ENCODE data around the gene ASF1B. TPM values are rescaled to one million over a fixed set of nuclear protein-coding genes. Genes with fewer than 3 reads are reported as not detected.

The ASF1B gene
- total RNA-seq, 1 donor from 2014 or later = 2.3 TPM

DNA sequence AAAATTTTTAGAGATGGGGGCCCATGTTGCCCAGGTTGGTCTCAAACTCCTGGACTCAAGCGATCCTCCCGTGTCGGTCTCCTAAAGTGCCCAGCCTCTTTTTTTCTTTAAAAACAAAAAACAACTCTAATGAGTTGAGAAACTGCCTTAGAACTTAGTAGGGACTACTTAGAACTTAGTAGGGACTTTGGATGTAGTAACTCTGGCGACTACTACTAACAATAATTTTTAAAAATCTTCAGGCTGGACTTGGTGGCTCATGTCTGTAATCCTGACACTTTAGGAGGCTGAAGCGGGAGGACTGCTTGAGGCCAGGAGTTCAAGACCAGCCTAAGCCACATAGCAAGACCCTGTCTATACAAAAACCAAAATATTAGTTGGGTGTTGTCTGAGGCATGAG lies 50.3 kb downstream of the ASF1B start:
- TF ChIP-seq, protein P1, sequence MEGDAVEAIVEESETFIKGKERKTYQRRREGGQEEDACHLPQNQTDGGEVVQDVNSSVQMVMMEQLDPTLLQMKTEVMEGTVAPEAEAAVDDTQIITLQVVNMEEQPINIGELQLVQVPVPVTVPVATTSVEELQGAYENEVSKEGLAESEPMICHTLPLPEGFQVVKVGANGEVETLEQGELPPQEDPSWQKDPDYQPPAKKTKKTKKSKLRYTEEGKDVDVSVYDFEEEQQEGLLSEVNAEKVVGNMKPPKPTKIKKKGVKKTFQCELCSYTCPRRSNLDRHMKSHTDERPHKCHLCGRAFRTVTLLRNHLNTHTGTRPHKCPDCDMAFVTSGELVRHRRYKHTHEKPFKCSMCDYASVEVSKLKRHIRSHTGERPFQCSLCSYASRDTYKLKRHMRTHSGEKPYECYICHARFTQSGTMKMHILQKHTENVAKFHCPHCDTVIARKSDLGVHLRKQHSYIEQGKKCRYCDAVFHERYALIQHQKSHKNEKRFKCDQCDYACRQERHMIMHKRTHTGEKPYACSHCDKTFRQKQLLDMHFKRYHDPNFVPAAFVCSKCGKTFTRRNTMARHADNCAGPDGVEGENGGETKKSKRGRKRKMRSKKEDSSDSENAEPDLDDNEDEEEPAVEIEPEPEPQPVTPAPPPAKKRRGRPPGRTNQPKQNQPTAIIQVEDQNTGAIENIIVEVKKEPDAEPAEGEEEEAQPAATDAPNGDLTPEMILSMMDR (IDR thresholded peaks at IDR 0.05; ENCODE audit: partially characterized antibody, unreplicated experiment) = no peak
- Mint-ChIP-seq H3K27ac (ENCODE audit: unreplicated experiment) (no peak overlapping the region), H3K4me3 (ENCODE audit: unreplicated experiment) (no peak overlapping the region), H3K27me3 (ENCODE audit: unreplicated experiment) (peaks cover 7% of the 10 kb centered on the region), H3K4me1 (ENCODE audit: low read depth, unreplicated experiment) (peaks cover 7% of the 10 kb centered on the region), H3K9me3 (ENCODE audit: unreplicated experiment) (peaks cover 15% of the 10 kb centered on the region), H3K36me3 (ENCODE audit: unreplicated experiment) (peaks cover 5% of the 10 kb centered on the region)
- no peak for DNase-seq

DNA sequence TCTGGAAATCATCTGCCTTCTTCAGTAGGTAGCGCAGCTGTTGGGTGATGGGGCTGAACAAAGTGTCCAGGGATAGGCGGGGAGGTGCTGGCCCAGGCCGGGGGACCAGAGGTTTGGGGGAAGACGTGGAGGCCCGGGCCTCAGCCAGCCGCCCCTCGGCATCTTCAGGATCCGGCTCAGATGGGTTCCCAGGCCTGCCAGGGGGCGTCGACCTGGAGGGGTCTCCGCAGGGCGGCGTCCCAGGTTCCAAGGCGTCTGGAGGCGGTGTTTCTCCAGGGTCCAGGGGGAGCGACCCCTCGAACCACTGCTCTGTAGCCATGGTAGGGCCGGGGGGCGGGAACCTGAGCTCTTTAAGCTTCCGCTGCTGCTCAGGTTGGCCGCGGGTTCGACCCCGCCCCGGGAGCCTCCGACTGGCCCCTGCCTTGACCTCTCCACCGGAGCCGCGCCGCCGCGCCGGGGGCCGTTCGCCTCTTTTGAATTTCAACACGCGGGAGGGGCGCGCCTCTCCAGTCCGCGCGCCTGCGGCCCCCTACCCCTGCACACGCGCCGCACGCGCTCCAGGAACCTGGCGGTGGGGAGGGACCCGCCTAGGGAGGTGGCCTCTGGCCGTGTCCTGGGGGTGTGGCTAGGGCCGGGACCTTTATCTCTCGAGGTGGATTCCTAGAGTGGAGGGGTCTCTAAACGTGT lies 50.9 kb downstream of the ASF1B start, which contains the start of gene C19orf67:
Gene C19orf67 (minus strand): TSS at position 475 of the 687 bp plus-strand sequence. CDS start 156 bp downstream, at position 319.
- H3K36me3 Mint-ChIP-seq (ENCODE audit: unreplicated experiment) = peaks cover 5% of the 10 kb centered on the region
- H3K9me3 Mint-ChIP-seq (ENCODE audit: unreplicated experiment) = peaks cover 15% of the 10 kb centered on the region
- TF ChIP-seq, protein P1 (IDR thresholded peaks at IDR 0.05; ENCODE audit: partially characterized antibody, unreplicated experiment) = no peak
- no peak within 1 kb of the TSS for H3K27ac Mint-ChIP-seq (ENCODE audit: unreplicated experiment)
- H3K4me1 Mint-ChIP-seq (ENCODE audit: low read depth, unreplicated experiment) = peaks cover 7% of the 10 kb centered on the region
- peaks cover 7% of the 10 kb centered on the region for H3K27me3 Mint-ChIP-seq (ENCODE audit: unreplicated experiment)
- no peak for DNase-seq
- no peak within 1 kb of the TSS for H3K4me3 Mint-ChIP-seq (ENCODE audit: unreplicated experiment)

DNA sequence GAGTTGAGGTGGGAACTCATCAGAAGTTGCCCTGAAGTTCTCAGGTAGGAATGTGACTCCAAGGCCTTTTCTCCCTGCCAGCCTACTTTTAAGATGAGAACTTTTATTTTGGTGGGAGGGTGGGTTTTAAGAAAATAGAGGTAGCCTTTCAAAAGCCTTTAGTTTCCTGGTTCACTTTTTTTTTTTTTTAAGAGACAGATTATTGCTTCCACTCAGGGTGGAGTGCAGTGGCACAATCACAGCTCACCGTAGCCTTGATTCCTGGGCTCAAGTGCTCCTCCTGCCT lies 53.8 kb downstream of the ASF1B start:
- DNase-seq = no peak
- H3K9me3 Mint-ChIP-seq (ENCODE audit: unreplicated experiment) = peaks cover 7% of the 10 kb centered on the region
- H3K4me1 Mint-ChIP-seq (ENCODE audit: low read depth, unreplicated experiment) = peaks cover 3% of the 10 kb centered on the region
- peak overlapping the region; percentile 95 for H3K4me3 Mint-ChIP-seq (ENCODE audit: unreplicated experiment)
- peaks cover 4% of the 10 kb centered on the region for H3K27me3 Mint-ChIP-seq (ENCODE audit: unreplicated experiment)
- no peak overlapping the region for H3K27ac Mint-ChIP-seq (ENCODE audit: unreplicated experiment)
- no peaks in the 10 kb centered on the region for H3K36me3 Mint-ChIP-seq (ENCODE audit: unreplicated experiment)
- TF ChIP-seq, protein P1 (IDR thresholded peaks at IDR 0.05; ENCODE audit: partially characterized antibody, unreplicated experiment) = no peak

DNA sequence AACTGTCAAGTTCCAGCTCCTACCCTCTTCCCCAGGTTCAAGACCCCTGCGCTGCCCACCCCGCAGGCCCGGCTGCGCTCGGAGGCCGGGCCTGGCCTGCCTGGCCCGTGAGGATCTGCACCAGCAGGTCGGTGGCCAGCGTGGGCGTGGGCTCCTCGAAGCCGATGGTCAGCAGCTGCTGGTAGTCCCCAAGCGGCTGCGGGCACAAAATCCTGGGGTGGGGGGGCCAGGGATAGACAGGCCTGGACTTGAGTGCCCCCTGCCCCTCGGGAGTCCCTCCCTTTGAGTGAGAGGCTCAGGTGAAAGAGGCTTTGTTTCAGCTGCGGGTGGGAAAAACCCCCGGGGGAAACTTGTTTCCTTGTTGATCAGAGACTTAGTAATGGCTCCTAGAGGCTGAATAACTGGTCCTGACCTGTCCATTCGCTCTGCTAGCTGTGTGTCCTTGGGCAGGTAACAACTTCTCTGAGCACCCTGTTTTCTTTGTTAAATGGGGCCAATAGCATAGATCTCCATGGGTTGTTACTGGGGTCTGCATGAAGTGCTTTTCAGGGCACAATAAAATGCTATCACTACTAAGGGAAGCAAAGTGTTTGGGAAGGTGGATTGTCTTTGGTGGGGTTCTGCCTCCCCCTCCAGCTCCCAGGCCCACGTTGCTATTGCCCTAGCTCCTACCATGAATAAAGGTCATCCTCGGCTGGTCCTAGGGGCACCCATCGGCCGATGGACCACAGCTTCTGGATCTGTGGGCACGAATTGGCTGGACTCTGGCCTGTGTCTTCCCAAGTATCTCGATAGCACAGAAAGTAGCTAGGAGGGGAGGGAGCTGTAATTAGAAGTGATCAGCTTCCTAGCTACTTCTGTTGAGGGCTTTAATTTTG lies 54.4 kb downstream of the ASF1B start:
- Mint-ChIP-seq H3K4me1 (ENCODE audit: low read depth, unreplicated experiment) (peaks cover 3% of the 10 kb centered on the region), H3K27ac (ENCODE audit: unreplicated experiment) (peak overlapping the region; percentile 98), H3K4me3 (ENCODE audit: unreplicated experiment) (peak overlapping the region; percentile 95), H3K27me3 (ENCODE audit: unreplicated experiment) (peaks cover 4% of the 10 kb centered on the region), H3K9me3 (ENCODE audit: unreplicated experiment) (peaks cover 7% of the 10 kb centered on the region), H3K36me3 (ENCODE audit: unreplicated experiment) (no peaks in the 10 kb centered on the region)
- peak; percentile 51 for DNase-seq
- TF ChIP-seq, protein P1 (IDR thresholded peaks at IDR 0.05; ENCODE audit: partially characterized antibody, unreplicated experiment) = no peak

Data from glutamatergic neuron (in vitro differentiated cells).